Psoas muscle (tissue), 8 donors: ENCODE results near the gene KRTAP4-8. TPM values are rescaled to one million over a fixed set of nuclear protein-coding genes. Genes with fewer than 3 reads are reported as not detected.
"Not testable (repeated sequence)": the region's sequence is repeated elsewhere in the genome, so short reads cannot be mapped to it uniquely, and the experiment has no call there.

Source experiments
- ATAC-seq, 4 donors: fragments of 200-7000 bp; cut with Tn5 transposase; one replicate each; pipeline ENCODE4 v1.9.1; 2020; ENCODE audit warnings: moderate library complexity in 3 of 4, mild to moderate bottlenecking in 2 of 4
- DNase-seq, 2 donors: peaks; one replicate each; pipeline ENCODE4 v3.0.0-alpha.2; 2020
- H3K27ac ChIP-seq: fragments of 200-600 bp; one replicate; pipeline ENCODE4 v1.8.0; 2022
- H3K27me3 ChIP-seq, 3 donors: fragments of 200-600 bp in 1 of 3; one replicate each; pipeline versions ENCODE4 v1.6.1 to v1.8.0; 2013 to 2022; ENCODE audit warnings: low read length in 2 of 3, mild to moderate bottlenecking in 2 of 3, moderate library complexity in 1 of 3; ENCODE audit not compliant: insufficient read depth in 3 of 3
- H3K36me3 ChIP-seq, 2 donors: fragments of 200-600 bp in 1 of 2; one replicate each; pipeline versions ENCODE4 v1.6.1 to v1.8.0; 2013 to 2022; ENCODE audit warnings: low read depth in 1 of 2, mild to moderate bottlenecking in 1 of 2, moderate library complexity in 1 of 2; ENCODE audit not compliant: insufficient read depth in 1 of 2
- H3K4me1 ChIP-seq: fragments of 200-600 bp; one replicate; pipeline ENCODE4 v1.8.0; 2022
- H3K4me3 ChIP-seq: fragments of 200-600 bp; one replicate; pipeline ENCODE4 v1.8.0; 2022; ENCODE audit warnings: mild to moderate bottlenecking
- H3K9me3 ChIP-seq: fragments of 200-600 bp; one replicate; pipeline ENCODE4 v1.8.0; 2022
- WGBS, 3 donors: extraction: QIAGEN DNeasy Blood & Tissue Kit; methylation state at CpG; one replicate each; pipeline versions ENCODE4 v1.1.6 to v1.1.7; 2013; 5-methylcytosine and 5-hydroxymethylcytosine counted together
- intact Hi-C, 2 donors: fragments of 100-400 bp; cut with DNase I; formaldehyde crosslinking; loops; one replicate each; pipeline versions ENCODE4 v1.11.0 to v1.14.2; 2022
- polyA plus RNA-seq, 3 donors: library from polyadenylated mRNA; stranded (reverse); fragments of 200-250 nt; gene quantifications; one replicate each; pipeline ENCODE4 v1.2.3, GENCODE V29; 2013
- total RNA-seq, 4 donors: library from RNA; stranded (reverse); fragmentation: NEBNext Ultra II Directional in 2 of 4; extraction: Animal tissue kit (Norgen Biotek cat#: 25700) in 2 of 4; gene quantifications; one replicate each; pipeline versions ENCODE4 v1.2.1 to v1.2.4, GENCODE V29; 2021 to 2023
- TF ChIP-seq, protein P1 (sequence below): fragments of 200-600 bp; IDR thresholded peaks from one replicate; pipeline ENCODE4 v1.8.0; 2022; ENCODE audit warnings: antibody characterized with exemption
- donor health status: healthy with polysubstance abuse.
- donor health status: DM: no; HTN: no; CAD: no; lungs with moderate emphysema.
- donor health status: Bipolar disorder and iron deficiency.
- donor health status: healthy.
- donor health status: DM: yes; HTN: yes; CAD: no.
- donor health status: DM: no; HTN: no; CAD: no.
- donor health status: DM: no; HTN: no; CAD: no.
- donor health status: DM: yes; HTN: yes; CAD: no.

KRTAP4-8 gene
- total and polyA plus RNA-seq, 7 donors, result not detected

- Histone ChIP-seq H3K27me3 (peaks cover 0 to 47% (median 1%) of the 10 kb centered on the region in 3 donors), H3K27ac (no peak within 1 kb of the TSS), H3K36me3 (no peaks in the 10 kb centered on the region), H3K4me3 (no peak within 1 kb of the TSS), H3K4me1 (no peaks in the 10 kb centered on the region), H3K9me3 (peaks cover 4% of the 10 kb centered on the region)
- ATAC-seq (no peak), DNase-seq (no peak)
- intact Hi-C loops, result no loop called here
- 52 to 55% (median 55%) methylated on average over 6 of the region's 6 CpGs for WGBS, 3 donors
- TF ChIP-seq, protein P1, sequence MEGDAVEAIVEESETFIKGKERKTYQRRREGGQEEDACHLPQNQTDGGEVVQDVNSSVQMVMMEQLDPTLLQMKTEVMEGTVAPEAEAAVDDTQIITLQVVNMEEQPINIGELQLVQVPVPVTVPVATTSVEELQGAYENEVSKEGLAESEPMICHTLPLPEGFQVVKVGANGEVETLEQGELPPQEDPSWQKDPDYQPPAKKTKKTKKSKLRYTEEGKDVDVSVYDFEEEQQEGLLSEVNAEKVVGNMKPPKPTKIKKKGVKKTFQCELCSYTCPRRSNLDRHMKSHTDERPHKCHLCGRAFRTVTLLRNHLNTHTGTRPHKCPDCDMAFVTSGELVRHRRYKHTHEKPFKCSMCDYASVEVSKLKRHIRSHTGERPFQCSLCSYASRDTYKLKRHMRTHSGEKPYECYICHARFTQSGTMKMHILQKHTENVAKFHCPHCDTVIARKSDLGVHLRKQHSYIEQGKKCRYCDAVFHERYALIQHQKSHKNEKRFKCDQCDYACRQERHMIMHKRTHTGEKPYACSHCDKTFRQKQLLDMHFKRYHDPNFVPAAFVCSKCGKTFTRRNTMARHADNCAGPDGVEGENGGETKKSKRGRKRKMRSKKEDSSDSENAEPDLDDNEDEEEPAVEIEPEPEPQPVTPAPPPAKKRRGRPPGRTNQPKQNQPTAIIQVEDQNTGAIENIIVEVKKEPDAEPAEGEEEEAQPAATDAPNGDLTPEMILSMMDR, result no peak
These were observed 37.8 kb downstream of the KRTAP4-8 start, which contains the start of gene KRTAP2-3 for GRCh38 chr17:41060052-41060604. Gene KRTAP2-3, minus strand, starts transcription at chr17:41060114. Its CDS starts 64 bp downstream, at chr17:41060050.

- DNase-seq, H3K4me3 ChIP-seq, ATAC-seq, H3K4me1 ChIP-seq, H3K36me3 ChIP-seq, intact Hi-C loops, H3K9me3 ChIP-seq, H3K27ac ChIP-seq: not testable (repeated sequence)
- peaks cover 0 to 47% (median 0%) of the 10 kb centered on the region in 3 donors for H3K27me3 ChIP-seq
- 26 to 34% (median 29%) methylated on average over 10 of the region's 31 CpGs for WGBS, 3 donors
These were observed 38.5 kb downstream of the KRTAP4-8 start for GRCh38 chr17:41059276-41060051.

GRCh38 chr17:41058741-41059140 lies 39.2 kb downstream of the KRTAP4-8 start:
- Histone ChIP-seq H3K36me3 (no peaks in the 10 kb centered on the region), H3K4me1 (no peaks in the 10 kb centered on the region), H3K9me3 (peaks cover 4% of the 10 kb centered on the region), H3K27ac (no peak overlapping the region), H3K4me3 (no peak overlapping the region), H3K27me3 (peaks cover 0 to 47% (median 0%) of the 10 kb centered on the region in 3 donors)
- intact Hi-C loops, result no loop called here
- no peak for ATAC-seq
- TF ChIP-seq, protein P1, result no peak
- 88 to 91% (median 89%) methylated on average over 5 of the region's 5 CpGs for WGBS, 3 donors
- DNase-seq, result no peak

- H3K4me3 ChIP-seq, result no peak overlapping the region
- no peaks in the 10 kb centered on the region for H3K36me3 ChIP-seq
- H3K4me1 ChIP-seq, result no peaks in the 10 kb centered on the region
- H3K27ac ChIP-seq, result no peak overlapping the region
- peaks cover 9% of the 10 kb centered on the region for H3K9me3 ChIP-seq
- ATAC-seq (no peak), DNase-seq (no peak)
- intact Hi-C loops, result no loop called here
- peaks cover 0 to 53% (median 0%) of the 10 kb centered on the region in 3 donors for H3K27me3 ChIP-seq
- 90 to 97% (median 92%) methylated on average over 1 of the region's 1 CpG for WGBS, 3 donors
- TF ChIP-seq, protein P1, result no peak
These were observed 40.4 kb downstream of the KRTAP4-8 start for GRCh38 chr17:41057547-41057946.

DNA sequence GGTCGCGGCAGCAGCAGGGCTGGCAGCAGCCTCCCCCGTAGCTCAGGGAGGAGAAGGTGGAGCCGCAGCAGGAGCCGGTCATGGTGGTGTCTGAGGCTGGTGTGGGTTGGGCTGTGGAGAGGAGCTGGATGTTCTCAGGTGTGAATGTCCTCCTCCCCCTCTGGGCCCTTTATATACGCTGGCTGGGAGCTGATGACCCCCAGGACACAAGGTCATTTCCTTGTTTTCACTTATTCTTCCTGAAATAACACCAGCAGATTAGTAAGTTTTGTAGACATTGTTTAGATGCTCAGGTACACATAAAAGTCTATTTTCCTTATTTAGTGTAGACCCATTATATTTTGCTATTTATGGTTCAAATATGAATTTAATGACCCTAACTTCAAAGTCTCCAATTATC lies 42.8 kb downstream of the KRTAP4-8 start, which contains the start of gene KRTAP2-2:
KRTAP2-2 (minus strand) TSS at position 101 of the 400 bp plus-strand sequence; CDS start at position 82, 19 bp downstream.
- H3K4me3 ChIP-seq, H3K9me3 ChIP-seq, H3K4me1 ChIP-seq, intact Hi-C loops, ATAC-seq, DNase-seq, H3K27ac ChIP-seq, H3K36me3 ChIP-seq: not testable (repeated sequence)
- peaks cover 0 to 44% (median 0%) of the 10 kb centered on the region in 3 donors for H3K27me3 ChIP-seq
- 29 to 50% (median 35%) methylated on average over 1 of the region's 6 CpGs for WGBS, 3 donors

- H3K4me3 ChIP-seq, H3K36me3 ChIP-seq, intact Hi-C loops, H3K9me3 ChIP-seq, DNase-seq, H3K4me1 ChIP-seq, H3K27ac ChIP-seq, ATAC-seq: not testable (repeated sequence)
- 61 to 69% (median 64%) methylated on average over 5 to 9 of the region's 9 CpGs for WGBS, 3 donors
- peaks cover 0 to 44% (median 0%) of the 10 kb centered on the region in 3 donors for H3K27me3 ChIP-seq
These were observed 43.4 kb downstream of the KRTAP4-8 start for GRCh38 chr17:41054556-41054955.
